ENCODE results near the gene MYL6. TPM values are rescaled to one million over a fixed set of nuclear protein-coding genes. Genes with fewer than 3 reads are reported as not detected.

Gene MYL6
- total and polyA plus RNA-seq, 9 of the 15 experiments (the other 6 are each of a cell fraction or from before 2014, with no cell fraction given), result 557 to 1,664 (median 958) TPM

- TF ChIP-seq UBTF (IDR thresholded peaks at IDR 0.05; ENCODE audit: borderline replicate concordance in 1 of 2, low read depth in 2 of 2, low read length in 2 of 2) (0 out of 4 replicates have a peak, but pooled peaks of 1 of the 2 experiments have one; percentile 44), TFAM (CRISPR knock-in tag; conservative IDR thresholded peaks at IDR 0.05) (no peak), CEBPB (tag; IDR thresholded peaks at IDR 0.05) (no peak), SRSF3 (IDR thresholded peaks at IDR 0.05; ENCODE audit: insufficient read depth, low read length) (0 out of 2 replicates have a peak, but pooled peaks have one; percentile 49), ZBTB8A (IDR thresholded peaks at IDR 0.05; ENCODE audit: partially characterized antibody) (no peak), NUFIP1 (IDR thresholded peaks at IDR 0.05; ENCODE audit: partially characterized antibody) (no peak), ERF (CRISPR knock-in tag; IDR thresholded peaks at IDR 0.05) (no peak), ETV1 (tag; conservative IDR thresholded peaks at IDR 0.05; ENCODE audit: low read depth) (no peak), IRF2 (CRISPR knock-in tag; IDR thresholded peaks at IDR 0.05) (no peak), TFAP4 (CRISPR knock-in tag; IDR thresholded peaks at IDR 0.05; ENCODE audit: borderline replicate concordance) (peak; percentile 86), ZNF436 (CRISPR knock-in tag; IDR thresholded peaks at IDR 0.05) (no peak), FOSL1 (tag; conservative IDR thresholded peaks at IDR 0.05) (no peak; the same call in 1 of the 2 replicates)
- TF ChIP-seq, protein P1, sequence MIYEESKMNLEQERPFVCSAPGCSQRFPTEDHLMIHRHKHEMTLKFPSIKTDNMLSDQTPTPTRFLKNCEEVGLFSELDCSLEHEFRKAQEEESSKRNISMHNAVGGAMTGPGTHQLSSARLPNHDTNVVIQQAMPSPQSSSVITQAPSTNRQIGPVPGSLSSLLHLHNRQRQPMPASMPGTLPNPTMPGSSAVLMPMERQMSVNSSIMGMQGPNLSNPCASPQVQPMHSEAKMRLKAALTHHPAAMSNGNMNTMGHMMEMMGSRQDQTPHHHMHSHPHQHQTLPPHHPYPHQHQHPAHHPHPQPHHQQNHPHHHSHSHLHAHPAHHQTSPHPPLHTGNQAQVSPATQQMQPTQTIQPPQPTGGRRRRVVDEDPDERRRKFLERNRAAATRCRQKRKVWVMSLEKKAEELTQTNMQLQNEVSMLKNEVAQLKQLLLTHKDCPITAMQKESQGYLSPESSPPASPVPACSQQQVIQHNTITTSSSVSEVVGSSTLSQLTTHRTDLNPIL (CRISPR knock-in tag; IDR thresholded peaks at IDR 0.05), result no peak; the same call in 1 of the 2 replicates
- TF ChIP-seq, protein P2, sequence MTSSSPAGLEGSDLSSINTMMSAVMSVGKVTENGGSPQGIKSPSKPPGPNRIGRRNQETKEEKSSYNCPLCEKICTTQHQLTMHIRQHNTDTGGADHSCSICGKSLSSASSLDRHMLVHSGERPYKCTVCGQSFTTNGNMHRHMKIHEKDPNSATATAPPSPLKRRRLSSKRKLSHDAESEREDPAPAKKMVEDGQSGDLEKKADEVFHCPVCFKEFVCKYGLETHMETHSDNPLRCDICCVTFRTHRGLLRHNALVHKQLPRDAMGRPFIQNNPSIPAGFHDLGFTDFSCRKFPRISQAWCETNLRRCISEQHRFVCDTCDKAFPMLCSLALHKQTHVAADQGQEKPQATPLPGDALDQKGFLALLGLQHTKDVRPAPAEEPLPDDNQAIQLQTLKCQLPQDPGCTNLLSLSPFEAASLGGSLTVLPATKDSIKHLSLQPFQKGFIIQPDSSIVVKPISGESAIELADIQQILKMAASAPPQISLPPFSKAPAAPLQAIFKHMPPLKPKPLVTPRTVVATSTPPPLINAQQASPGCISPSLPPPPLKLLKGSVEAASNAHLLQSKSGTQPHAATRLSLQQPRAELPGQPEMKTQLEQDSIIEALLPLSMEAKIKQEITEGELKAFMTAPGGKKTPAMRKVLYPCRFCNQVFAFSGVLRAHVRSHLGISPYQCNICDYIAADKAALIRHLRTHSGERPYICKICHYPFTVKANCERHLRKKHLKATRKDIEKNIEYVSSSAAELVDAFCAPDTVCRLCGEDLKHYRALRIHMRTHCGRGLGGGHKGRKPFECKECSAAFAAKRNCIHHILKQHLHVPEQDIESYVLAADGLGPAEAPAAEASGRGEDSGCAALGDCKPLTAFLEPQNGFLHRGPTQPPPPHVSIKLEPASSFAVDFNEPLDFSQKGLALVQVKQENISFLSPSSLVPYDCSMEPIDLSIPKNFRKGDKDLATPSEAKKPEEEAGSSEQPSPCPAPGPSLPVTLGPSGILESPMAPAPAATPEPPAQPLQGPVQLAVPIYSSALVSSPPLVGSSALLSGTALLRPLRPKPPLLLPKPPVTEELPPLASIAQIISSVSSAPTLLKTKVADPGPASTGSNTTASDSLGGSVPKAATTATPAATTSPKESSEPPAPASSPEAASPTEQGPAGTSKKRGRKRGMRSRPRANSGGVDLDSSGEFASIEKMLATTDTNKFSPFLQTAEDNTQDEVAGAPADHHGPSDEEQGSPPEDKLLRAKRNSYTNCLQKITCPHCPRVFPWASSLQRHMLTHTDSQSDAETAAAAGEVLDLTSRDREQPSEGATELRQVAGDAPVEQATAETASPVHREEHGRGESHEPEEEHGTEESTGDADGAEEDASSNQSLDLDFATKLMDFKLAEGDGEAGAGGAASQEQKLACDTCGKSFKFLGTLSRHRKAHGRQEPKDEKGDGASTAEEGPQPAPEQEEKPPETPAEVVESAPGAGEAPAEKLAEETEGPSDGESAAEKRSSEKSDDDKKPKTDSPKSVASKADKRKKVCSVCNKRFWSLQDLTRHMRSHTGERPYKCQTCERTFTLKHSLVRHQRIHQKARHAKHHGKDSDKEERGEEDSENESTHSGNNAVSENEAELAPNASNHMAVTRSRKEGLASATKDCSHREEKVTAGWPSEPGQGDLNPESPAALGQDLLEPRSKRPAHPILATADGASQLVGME (CRISPR knock-in tag; IDR thresholded peaks at IDR 0.05), result no peak
- TF ChIP-seq, protein P3, sequence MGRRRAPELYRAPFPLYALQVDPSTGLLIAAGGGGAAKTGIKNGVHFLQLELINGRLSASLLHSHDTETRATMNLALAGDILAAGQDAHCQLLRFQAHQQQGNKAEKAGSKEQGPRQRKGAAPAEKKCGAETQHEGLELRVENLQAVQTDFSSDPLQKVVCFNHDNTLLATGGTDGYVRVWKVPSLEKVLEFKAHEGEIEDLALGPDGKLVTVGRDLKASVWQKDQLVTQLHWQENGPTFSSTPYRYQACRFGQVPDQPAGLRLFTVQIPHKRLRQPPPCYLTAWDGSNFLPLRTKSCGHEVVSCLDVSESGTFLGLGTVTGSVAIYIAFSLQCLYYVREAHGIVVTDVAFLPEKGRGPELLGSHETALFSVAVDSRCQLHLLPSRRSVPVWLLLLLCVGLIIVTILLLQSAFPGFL (CRISPR knock-in tag; IDR thresholded peaks at IDR 0.05), result no peak
Measured at GRCh38 chr12:56127888-56128669, 30.1 kb upstream of the MYL6 start, which contains the start of gene ESYT1 (continued).

Measured in K562 (cell line).